Thoracic aorta (tissue), 2 donors: ENCODE results near the gene KRT79. TPM values are rescaled to one million over a fixed set of nuclear protein-coding genes. Genes with fewer than 3 reads are reported as not detected.

Experiments used
- ATAC-seq: fragments of 150-250 bp; one replicate; pipeline ENCODE4 v1.8.0; 2017; ENCODE audit warnings: low read depth; ENCODE audit not compliant: insufficient number of reproducible peaks, low FRiP score
- DNase-seq: peaks from one replicate; pipeline ENCODE4 v3.0.0-alpha.2; 2020; ENCODE audit warnings: low spot score
- H3K27ac ChIP-seq, 2 donors: fragments of 200-600 bp; sonication (generic); 1 replicate in 1 of 2; 2 replicates in 1 of 2; pipeline ENCODE4 v1.5.1; 2016; ENCODE audit warnings: mild to moderate bottlenecking in 2 of 2, moderate library complexity in 2 of 2
- H3K27me3 ChIP-seq: fragments of 200-600 bp; sonication (generic); replicated peaks from 2 replicates; pipeline ENCODE4 v1.6.0; 2016; ENCODE audit warnings: mild to moderate bottlenecking; ENCODE audit not compliant: insufficient read depth
- H3K36me3 ChIP-seq: fragments of 200-600 bp; sonication (generic); one replicate; pipeline ENCODE4 v1.5.1; 2016
- H3K4me1 ChIP-seq, 2 donors: fragments of 200-600 bp; sonication (generic); 1 replicate in 1 of 2; 2 replicates in 1 of 2; pipeline versions ENCODE4 v1.5.1 to v1.6.0; 2016; ENCODE audit warnings: low read depth in 2 of 2, mild to moderate bottlenecking in 1 of 2; ENCODE audit not compliant: control insufficient read depth in 1 of 2
- H3K4me3 ChIP-seq: fragments of 200-600 bp; sonication (generic); 2 replicates; pipeline ENCODE4 v1.5.1; 2016; ENCODE audit warnings: mild to moderate bottlenecking
- H3K9me3 ChIP-seq: fragments of 200-600 bp; sonication (generic); 2 replicates; pipeline ENCODE4 v1.5.1; 2016
- total RNA-seq, 2 donors: library from RNA; depleted of rRNA; stranded (reverse); fragments of >200 nt; gene quantifications; one replicate each; pipeline versions ENCODE4 v1.1.0 to v1.2.3, GENCODE V29; 2016
- TF ChIP-seq, protein P1 (sequence below): fragments of 200-600 bp; sonication (generic); IDR thresholded peaks from one replicate; pipeline ENCODE4 v1.5.1; 2019; ENCODE audit warnings: antibody characterized with exemption

KRT79 gene
- total RNA-seq, 2 donors from 2014 or later, result not detected

GRCh38 chr12:52819731-52820510 is 14.2 kb downstream of the KRT79 start:
- Histone ChIP-seq H3K36me3 (no peaks in the 10 kb centered on the region), H3K27ac (no peak overlapping the region), H3K9me3 (no peaks in the 10 kb centered on the region), H3K4me3 (no peak overlapping the region), H3K4me1 (peaks cover 3 to 4% of the 10 kb centered on the region in 2 donors), H3K27me3 (no peaks in the 10 kb centered on the region)
- TF ChIP-seq, protein P1, sequence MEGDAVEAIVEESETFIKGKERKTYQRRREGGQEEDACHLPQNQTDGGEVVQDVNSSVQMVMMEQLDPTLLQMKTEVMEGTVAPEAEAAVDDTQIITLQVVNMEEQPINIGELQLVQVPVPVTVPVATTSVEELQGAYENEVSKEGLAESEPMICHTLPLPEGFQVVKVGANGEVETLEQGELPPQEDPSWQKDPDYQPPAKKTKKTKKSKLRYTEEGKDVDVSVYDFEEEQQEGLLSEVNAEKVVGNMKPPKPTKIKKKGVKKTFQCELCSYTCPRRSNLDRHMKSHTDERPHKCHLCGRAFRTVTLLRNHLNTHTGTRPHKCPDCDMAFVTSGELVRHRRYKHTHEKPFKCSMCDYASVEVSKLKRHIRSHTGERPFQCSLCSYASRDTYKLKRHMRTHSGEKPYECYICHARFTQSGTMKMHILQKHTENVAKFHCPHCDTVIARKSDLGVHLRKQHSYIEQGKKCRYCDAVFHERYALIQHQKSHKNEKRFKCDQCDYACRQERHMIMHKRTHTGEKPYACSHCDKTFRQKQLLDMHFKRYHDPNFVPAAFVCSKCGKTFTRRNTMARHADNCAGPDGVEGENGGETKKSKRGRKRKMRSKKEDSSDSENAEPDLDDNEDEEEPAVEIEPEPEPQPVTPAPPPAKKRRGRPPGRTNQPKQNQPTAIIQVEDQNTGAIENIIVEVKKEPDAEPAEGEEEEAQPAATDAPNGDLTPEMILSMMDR, result no peak
- DNase-seq, result no peak
- no peak for ATAC-seq

DNA sequence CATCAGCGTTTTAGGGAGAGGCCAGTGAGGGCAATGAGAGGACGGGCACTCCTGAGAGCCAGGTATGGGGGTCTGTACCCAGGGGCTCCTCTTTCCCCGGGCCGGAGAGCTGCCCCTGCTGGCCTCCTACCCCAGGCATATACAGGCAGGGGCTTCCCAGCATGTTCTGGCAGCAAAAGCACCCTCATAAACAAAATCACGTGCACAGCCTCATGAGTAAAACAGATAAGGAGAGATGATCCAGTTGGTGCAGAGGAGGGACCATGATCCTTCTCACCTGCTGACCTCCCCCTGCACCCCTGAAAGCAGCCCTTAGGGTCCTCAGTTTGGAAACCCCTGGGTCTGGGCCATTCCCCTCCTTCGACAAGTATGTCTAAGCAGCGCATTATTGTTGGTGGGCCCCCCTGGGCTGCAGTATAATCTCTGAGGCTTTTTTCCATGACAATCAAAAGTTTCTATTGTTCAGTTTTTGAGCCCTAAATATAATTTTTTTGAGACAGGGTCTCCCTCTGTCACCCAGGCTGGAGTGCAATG is 15.2 kb downstream of the KRT79 start:
- Histone ChIP-seq H3K27ac (no peak overlapping the region), H3K4me3 (no peak overlapping the region), H3K27me3 (no peaks in the 10 kb centered on the region), H3K9me3 (no peaks in the 10 kb centered on the region), H3K36me3 (no peaks in the 10 kb centered on the region), H3K4me1 (peaks cover 3 to 4% of the 10 kb centered on the region in 2 donors)
- no peak for ATAC-seq
- no peak for DNase-seq
- TF ChIP-seq, protein P1, result no peak

- Histone ChIP-seq H3K27me3 (no peaks in the 10 kb centered on the region), H3K27ac (no peak overlapping the region), H3K4me1 (peaks cover 3 to 4% of the 10 kb centered on the region in 2 donors), H3K36me3 (no peaks in the 10 kb centered on the region), H3K4me3 (no peak overlapping the region), H3K9me3 (no peaks in the 10 kb centered on the region)
- TF ChIP-seq, protein P1, result no peak
- ATAC-seq, result no peak
- no peak for DNase-seq
These were observed 15.7 kb downstream of the KRT79 start for GRCh38 chr12:52818388-52818787.

GRCh38 chr12:52817699-52818238 is 16.3 kb downstream of the KRT79 start:
- Histone ChIP-seq H3K4me1 (peaks cover 3 to 4% of the 10 kb centered on the region in 2 donors), H3K27ac (no peak overlapping the region), H3K36me3 (no peaks in the 10 kb centered on the region), H3K4me3 (no peak overlapping the region), H3K9me3 (no peaks in the 10 kb centered on the region), H3K27me3 (no peaks in the 10 kb centered on the region)
- ATAC-seq (no peak), DNase-seq (no peak)
- TF ChIP-seq, protein P1, result no peak

- Histone ChIP-seq H3K27me3 (no peaks in the 10 kb centered on the region), H3K36me3 (no peaks in the 10 kb centered on the region), H3K27ac (no peak overlapping the region), H3K9me3 (no peaks in the 10 kb centered on the region), H3K4me1 (no peaks in the 10 kb centered on the region), H3K4me3 (no peak overlapping the region)
- ATAC-seq, result no peak
- no peak for DNase-seq
- TF ChIP-seq, protein P1, result no peak
These were observed 17.0 kb downstream of the KRT79 start for GRCh38 chr12:52817003-52817698.
